HG02623 (cell line): ENCODE measurements around the gene IL1R2.
A peak's percentile ranks its signal among the peaks of the same experiment; 100 is the strongest.

Source experiments
- ATAC-seq: cut with Tn5 transposase; IDR thresholded peaks from one replicate; pipeline ENCODE4 v1.9.1; 2021; ENCODE audit warnings: moderate library complexity; ENCODE audit not compliant: unreplicated experiment

The IL1R2 gene

DNA sequence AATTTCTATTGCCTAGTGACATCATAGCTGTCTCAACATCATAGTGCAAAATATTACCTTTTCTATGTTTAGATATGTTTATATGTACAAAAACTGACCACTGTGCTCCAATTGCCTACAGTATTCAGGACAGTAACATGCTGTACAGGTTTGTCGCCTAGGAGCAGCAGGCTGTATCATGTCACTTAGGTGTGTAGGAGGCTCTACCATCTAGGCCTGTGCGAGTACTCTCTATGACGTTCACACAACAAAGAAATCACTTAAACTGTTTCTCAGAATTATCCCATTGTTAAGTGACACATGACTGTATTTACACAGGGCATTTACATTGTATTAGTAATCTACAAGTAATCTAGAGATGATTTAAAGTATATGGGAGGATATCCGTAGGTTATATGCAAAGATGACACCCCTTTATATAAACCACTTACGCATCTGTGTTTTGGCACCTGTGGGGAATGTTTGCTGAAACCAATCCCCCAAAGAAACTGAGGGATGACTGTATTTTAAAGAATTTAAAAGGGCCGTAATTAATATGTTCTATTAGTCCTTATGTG, 24.7 kb downstream of the IL1R2 start:
- ATAC-seq = no peak

DNA sequence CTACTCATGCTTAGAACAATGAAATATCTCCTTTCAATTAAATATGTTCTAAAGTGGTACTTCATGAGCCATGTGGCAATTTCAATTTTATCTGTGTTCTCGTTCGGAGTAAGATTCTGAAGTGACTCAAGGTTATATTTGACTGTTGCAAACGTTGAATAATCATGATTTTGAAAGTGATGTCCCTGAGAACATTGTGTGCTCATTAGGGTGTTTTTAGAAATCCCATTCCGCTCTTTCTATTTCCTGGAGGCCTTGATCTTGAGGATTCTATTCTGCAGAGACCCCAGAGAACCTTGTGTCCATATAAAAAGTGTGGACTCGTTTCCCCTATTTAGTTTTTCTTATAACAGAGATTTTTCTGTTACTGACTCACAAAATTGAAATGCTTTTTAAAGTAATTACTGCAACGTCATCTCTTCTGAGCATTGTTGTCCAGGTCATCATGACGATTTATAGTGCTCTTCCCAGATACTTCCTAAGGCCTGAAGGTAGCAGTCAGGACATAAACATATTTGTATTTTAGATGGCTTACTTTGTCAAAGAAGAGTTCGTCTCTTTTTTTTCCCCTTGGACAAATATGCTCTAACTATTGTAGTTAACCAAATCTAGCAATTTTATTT, 27.2 kb downstream of the IL1R2 start:
- ATAC-seq = no peak

GRCh38 chr2:102020596-102021170, 28.9 kb downstream of the IL1R2 start:
- ATAC-seq = peak; percentile 55

GRCh38 chr2:102021779-102022178, 30.0 kb downstream of the IL1R2 start:
- no peak for ATAC-seq

DNA sequence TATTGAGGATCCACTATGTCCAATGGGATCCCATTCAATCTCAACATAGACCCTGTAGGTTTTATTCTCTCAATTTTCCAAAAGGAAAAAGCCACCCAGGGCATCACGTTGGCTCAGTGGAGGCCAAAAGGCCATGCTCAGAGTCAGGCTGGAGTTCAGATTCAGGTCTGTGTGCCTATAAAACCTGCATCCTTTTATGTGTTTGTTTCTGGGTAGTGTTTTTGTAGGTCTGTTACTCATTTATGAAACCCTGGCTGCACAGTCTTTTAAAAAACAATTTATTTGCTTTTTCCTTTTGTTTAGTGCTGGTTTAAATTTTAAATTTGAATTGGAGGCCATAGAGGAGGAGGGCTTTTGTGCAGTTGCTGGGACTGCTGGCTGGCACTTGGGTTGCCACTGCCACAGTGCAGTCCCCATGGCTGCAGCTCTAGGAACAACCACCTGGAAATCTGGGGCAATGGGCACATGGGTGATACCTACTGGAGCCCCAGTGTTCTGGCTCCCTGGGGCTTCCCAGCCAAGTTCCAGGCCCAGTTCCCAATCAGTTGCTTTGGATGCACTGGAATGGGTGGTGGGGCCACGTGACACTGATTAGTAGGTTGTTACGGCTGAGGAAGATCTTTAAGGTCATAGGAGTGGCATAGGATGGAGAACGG, 31.3 kb downstream of the IL1R2 start:
- ATAC-seq = no peak

- ATAC-seq = no peak
Observed at GRCh38 chr2:102024410-102024809, 32.6 kb downstream of the IL1R2 start.

DNA sequence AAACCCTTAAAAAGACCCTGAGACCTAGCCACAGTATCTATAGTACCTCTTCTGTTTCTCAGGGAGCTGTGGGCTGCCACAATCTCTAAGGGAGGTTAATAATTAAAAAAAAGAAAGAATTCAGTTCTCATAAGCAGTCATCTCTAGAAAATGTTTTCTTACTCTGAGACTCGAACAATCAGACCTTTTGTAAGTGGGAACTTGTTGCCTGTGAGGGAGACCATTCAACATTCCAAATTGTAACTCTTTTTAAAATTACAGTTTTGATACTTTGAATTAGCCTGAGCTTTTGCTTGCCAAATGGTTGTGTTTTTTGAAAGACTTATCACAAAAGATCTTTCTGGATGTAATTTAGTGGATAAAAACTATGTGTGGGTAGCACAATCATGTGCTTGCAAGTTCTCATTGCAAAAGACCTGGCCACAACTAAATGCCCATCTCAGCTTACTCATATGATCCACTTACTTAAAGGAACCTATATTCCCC, 33.3 kb downstream of the IL1R2 start:
- peak; percentile 53 for ATAC-seq

GRCh38 chr2:102025583-102026267, 34.0 kb downstream of the IL1R2 start:
- peak; percentile 55 for ATAC-seq

DNA sequence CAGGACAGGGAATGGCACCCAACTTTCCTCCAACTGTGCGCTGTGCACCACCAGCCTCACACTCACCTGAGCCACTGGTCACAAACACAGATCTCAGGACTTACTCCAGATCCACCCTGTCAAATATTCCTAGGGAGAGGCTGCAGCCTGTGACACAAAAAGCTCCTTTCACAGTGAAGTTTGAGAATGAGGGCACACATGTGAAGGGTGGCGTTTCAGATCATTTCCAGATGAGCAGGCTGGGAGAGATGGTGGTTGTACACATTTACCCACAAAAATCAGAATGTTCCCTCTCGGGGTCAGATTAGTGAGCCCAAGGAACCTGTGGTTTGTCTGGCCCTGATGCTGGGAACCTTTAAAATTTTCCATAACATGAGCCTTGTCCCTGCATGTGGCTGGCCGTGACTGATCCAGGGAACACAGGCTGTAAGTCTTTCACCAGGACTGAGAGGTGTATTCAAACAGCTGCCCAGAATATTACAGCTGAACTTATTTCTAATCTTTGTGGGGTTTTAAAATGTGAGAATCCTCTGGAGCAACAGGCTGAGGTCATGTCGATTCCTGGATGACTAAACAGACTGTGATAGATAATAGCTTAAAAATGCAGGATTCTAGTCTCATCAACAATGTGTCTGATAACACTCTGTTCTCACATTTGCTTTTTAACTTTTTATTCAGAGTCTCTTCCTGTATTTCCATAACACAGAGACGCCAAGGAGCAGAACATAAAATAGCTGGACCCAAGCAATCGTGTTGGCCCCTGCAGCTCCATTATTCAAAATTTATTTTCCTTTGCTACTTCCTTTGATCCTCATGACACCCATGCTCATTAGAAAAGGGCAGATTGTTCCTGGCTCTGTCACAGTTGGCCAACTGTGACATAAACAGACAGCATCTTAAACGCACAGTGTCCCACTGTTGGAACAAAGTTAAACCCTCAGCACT, 35.5 kb downstream of the IL1R2 start:
- ATAC-seq = no peak

DNA sequence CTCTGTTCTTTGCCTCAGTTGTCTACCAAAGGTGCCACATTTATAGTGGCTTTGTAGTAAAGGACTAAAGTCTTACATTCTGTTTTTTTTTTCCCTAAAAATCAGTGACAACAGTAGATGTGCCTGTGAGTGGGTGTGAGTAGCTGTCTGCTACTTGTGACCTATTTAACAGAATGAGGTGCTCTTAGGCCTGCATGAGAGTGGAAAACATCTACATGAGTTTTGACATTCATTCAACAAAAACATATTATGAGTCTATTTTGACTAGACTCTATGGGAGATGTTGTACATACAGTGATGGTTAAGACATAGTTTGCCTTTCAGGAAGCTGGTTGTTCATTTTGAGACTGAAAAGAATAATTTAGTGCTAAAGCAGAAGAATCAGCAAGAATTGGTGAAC, 36.7 kb downstream of the IL1R2 start:
- ATAC-seq = no peak

GRCh38 chr2:102029405-102029804, 37.6 kb downstream of the IL1R2 start:
- no peak for ATAC-seq

- ATAC-seq = no peak
Observed at GRCh38 chr2:102029952-102030351, 38.2 kb downstream of the IL1R2 start.

DNA sequence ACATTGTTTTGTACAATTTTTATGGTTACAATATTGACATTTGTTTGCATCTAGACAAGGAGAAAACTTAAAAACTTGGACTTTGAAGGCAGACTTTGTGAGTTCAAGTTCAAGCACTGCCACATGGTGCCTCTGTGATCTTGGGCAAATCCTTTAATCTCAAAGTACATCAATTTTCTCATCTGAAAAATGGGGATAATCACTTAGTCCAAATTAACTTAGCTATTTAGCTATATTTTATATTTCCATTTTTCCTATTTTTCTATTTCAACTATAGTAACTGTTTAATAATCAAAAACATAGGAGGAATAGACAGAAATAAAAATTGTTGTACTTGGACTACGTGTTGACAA, 38.7 kb downstream of the IL1R2 start:
- ATAC-seq = no peak

DNA sequence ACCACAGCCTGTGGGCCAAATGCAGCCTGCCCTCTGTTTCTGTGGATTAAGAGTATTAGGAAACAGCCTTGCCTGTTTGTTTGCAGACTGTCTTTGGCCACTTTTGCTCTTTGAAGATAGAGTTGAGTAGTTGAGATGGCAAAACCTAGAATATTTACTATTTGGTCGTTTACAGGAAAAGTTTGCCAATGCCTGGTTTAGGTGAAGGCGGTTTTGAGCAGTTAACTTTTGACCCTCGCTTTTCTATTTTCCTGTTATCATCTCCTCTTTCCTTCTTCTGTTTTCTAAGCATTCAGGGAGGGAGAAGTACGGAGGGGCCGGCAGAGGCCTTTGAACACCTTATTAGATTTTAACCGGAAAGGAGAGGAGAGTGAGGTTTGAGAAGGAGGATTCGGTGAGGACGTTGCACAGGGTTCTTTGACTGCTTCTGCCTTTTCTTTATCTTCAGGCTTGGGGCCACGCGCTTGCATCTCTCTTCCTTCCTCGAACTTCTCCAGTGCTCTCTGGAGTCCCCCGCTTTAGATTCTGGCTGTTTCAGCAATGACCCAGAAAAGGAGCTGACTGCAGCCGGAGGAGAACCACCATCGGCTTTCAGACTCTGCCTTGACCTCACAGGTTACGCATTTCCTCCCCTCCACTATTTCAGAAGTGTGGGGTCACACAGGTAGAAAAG, 39.2 kb downstream of the IL1R2 start:
- no peak for ATAC-seq

DNA sequence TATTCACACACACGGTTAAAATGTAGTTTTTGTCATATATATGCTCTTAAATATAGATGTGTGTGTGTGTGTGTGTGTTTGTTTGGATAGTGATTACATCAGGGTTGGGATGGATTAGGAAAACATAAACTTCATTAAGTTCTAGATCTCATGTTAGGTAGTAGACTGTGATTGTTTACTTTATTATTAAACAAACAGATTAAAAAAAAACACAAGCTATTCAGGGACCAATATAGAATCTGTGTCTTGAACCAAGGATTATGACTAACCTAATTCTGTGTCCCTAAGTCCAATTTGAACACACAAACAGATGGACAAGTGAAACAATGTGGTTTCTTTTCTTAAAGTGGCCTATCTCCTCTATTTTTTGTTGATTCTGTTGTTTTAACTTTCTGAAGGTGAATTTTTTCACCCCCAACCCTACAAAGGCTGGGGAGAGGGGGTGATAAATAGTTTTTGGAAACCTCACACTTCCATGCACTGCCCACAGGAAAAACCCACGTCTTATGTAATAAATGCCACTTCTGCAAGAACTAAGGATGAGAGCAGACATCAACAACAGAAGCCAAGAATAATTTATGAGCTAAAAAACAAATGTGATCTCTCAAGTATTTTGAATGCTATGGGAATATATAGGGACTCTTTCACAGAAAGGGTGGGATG, 40.7 kb downstream of the IL1R2 start:
- no peak for ATAC-seq

GRCh38 chr2:102033031-102033749, 41.4 kb downstream of the IL1R2 start:
- ATAC-seq = peak; percentile 57

- ATAC-seq = no peak
Observed at GRCh38 chr2:102033750-102034682, 42.3 kb downstream of the IL1R2 start.
